Activated CD8-positive, alpha-beta T cell treated with anti-CD3 and anti-CD28 coated beads for 36 hours (primary cell): ENCODE measurements around the gene PRDM5. TPM values are rescaled to one million over a fixed set of nuclear protein-coding genes. Genes with fewer than 3 reads are reported as not detected.
A peak's percentile ranks its signal among the peaks of the same experiment; 100 is the strongest.

Source experiments
- ATAC-seq: fragments of 200-7000 bp; cut with Tn5 transposase; one replicate; pipeline ENCODE4 v1.10.0; 2021; ENCODE audit warnings: mild to moderate bottlenecking, moderate library complexity
- CTCF ChIA-PET: fragments of 350-600 bp; sonication (Branson Sonifier 250); formaldehyde crosslinking; loops from one replicate; lab custom pipeline; 2021; ENCODE audit warnings: antibody characterized with exemption; lab: Charles Lee
- POLR2A ChIA-PET: fragments of 350-600 bp; sonication (Branson Sonifier 250); formaldehyde crosslinking; loops from one replicate; lab custom pipeline; 2021; ENCODE audit warnings: antibody characterized with exemption; lab: Charles Lee
- DNase-seq: peaks from one replicate; pipeline ENCODE4 v3.0.0-alpha.2; 2020
- H3K27ac Mint-ChIP-seq: one replicate; pipeline ENCODE4 v1.8.0; 2021; ENCODE audit warnings: mild to moderate bottlenecking, mixed read lengths
- H3K27me3 Mint-ChIP-seq: one replicate; pipeline ENCODE4 v1.8.0; 2021; ENCODE audit warnings: mixed read lengths
- H3K36me3 Mint-ChIP-seq: one replicate; pipeline ENCODE4 v1.8.0; 2021; ENCODE audit warnings: low read depth, mixed read lengths
- H3K4me1 Mint-ChIP-seq: one replicate; pipeline ENCODE4 v1.8.0; 2021; ENCODE audit warnings: low read depth, mixed read lengths
- H3K4me3 Mint-ChIP-seq: one replicate; pipeline ENCODE4 v1.8.0; 2021; ENCODE audit warnings: mild to moderate bottlenecking, moderate library complexity, mixed read lengths
- H3K9me3 Mint-ChIP-seq: one replicate; pipeline ENCODE4 v1.8.0; 2021; ENCODE audit warnings: mixed read lengths
- intact Hi-C: fragments of 100-400 bp; cut with micrococcal nuclease; formaldehyde crosslinking; loops from one replicate; pipeline ENCODE4 v1.10.0; 2022
- total RNA-seq, 2 experiments: library from RNA; stranded (reverse); gene quantifications; one replicate each; pipeline ENCODE4 v1.2.3, GENCODE V29; 2021
- TF ChIP-seq, protein P1 (sequence below): fragments of 200-600 bp; IDR thresholded peaks from one replicate; pipeline ENCODE4 v1.8.0; 2022; ENCODE audit warnings: antibody characterized with exemption, mild to moderate bottlenecking

PRDM5 gene
- total RNA-seq, 2 experiments from 2014 or later = 0.51 to 0.52 TPM

- no peaks in the 10 kb centered on the region for H3K9me3 Mint-ChIP-seq
- intact Hi-C loops = no loop called here
- peaks cover 3% of the 10 kb centered on the region for H3K27me3 Mint-ChIP-seq
- ChIA-PET CTCF (no interaction called here), POLR2A (no interaction called here)
- H3K36me3 Mint-ChIP-seq = no peaks in the 10 kb centered on the region
- no peak for ATAC-seq
- no peak overlapping the region for H3K27ac Mint-ChIP-seq
- DNase-seq = no peak
- TF ChIP-seq, protein P1, sequence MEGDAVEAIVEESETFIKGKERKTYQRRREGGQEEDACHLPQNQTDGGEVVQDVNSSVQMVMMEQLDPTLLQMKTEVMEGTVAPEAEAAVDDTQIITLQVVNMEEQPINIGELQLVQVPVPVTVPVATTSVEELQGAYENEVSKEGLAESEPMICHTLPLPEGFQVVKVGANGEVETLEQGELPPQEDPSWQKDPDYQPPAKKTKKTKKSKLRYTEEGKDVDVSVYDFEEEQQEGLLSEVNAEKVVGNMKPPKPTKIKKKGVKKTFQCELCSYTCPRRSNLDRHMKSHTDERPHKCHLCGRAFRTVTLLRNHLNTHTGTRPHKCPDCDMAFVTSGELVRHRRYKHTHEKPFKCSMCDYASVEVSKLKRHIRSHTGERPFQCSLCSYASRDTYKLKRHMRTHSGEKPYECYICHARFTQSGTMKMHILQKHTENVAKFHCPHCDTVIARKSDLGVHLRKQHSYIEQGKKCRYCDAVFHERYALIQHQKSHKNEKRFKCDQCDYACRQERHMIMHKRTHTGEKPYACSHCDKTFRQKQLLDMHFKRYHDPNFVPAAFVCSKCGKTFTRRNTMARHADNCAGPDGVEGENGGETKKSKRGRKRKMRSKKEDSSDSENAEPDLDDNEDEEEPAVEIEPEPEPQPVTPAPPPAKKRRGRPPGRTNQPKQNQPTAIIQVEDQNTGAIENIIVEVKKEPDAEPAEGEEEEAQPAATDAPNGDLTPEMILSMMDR = no peak
- H3K4me3 Mint-ChIP-seq = no peak overlapping the region
- peaks cover 13% of the 10 kb centered on the region for H3K4me1 Mint-ChIP-seq
These were observed 65.2 kb downstream of the PRDM5 start for GRCh38 chr4:120857312-120857711.

DNA sequence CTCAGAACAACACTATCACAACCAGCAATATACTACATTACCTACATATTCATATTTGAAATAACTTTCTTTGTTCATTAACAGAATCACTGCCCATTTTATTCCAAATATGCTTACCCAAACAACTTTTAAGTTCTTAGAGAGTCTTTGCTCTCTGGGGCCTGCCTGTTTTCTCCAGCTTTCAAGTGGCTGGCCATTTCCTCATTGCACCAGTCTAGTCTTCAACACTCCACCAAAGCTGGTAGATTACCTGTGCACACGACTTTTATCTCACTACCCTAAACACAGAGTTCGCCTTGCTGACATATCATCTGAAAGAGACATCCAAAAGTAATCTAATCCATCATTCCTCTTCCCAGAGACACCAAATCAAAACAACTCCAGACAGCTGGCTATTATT is 66.2 kb downstream of the PRDM5 start:
- H3K27me3 Mint-ChIP-seq = no peaks in the 10 kb centered on the region
- DNase-seq = no peak
- TF ChIP-seq, protein P1 = no peak
- H3K9me3 Mint-ChIP-seq = no peaks in the 10 kb centered on the region
- ChIA-PET CTCF (no interaction called here), POLR2A (no interaction called here)
- peaks cover 13% of the 10 kb centered on the region for H3K4me1 Mint-ChIP-seq
- ATAC-seq = no peak
- intact Hi-C loops = no loop called here
- H3K27ac Mint-ChIP-seq = no peak overlapping the region
- H3K4me3 Mint-ChIP-seq = no peak overlapping the region
- H3K36me3 Mint-ChIP-seq = no peaks in the 10 kb centered on the region

GRCh38 chr4:120855307-120856001 is 67.1 kb downstream of the PRDM5 start:
- ChIA-PET CTCF (no interaction called here), POLR2A (no interaction called here)
- TF ChIP-seq, protein P1 = no peak
- intact Hi-C loops = no loop called here
- H3K27ac Mint-ChIP-seq = no peak overlapping the region
- H3K27me3 Mint-ChIP-seq = no peaks in the 10 kb centered on the region
- ATAC-seq = peak; percentile 51
- no peak for DNase-seq
- H3K9me3 Mint-ChIP-seq = no peaks in the 10 kb centered on the region
- H3K36me3 Mint-ChIP-seq = no peaks in the 10 kb centered on the region
- H3K4me3 Mint-ChIP-seq = no peak overlapping the region
- H3K4me1 Mint-ChIP-seq = peaks cover 13% of the 10 kb centered on the region

DNA sequence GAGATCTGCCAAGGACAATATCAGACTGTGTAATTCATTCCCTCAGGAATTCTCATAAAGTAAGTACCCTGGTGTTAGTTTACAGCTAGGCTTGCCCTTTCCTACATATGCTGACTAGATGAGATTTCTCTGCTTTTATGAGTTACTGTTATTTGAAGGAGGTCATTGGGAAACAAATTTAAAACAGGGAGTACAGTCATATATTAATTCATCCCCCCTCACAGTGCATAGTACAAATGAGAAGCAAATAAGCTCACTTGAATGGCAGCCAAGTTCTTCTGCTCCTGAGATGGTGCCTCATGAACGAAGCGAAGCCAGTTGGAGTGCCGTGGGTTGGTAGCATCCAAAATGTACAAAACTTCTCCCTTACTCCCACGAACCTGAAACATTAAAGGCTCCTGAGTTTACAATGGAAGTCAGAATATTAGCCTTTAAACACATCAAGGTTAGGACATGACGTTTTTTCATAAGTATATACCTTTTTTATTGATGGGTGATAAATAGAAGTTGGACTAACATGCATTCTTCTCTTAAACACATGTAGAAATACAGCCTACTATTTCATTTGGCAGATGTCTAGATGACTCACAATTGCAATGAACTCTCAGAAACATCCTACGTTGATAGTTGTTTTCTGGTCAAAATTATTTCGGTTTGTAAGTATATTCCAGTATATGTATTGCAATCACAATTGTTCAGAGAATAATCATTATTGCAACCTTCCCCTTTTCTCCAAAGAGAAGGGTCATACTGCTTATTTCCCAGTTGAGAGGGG is 69.2 kb downstream of the PRDM5 start:
- ChIA-PET CTCF (interaction anchor here (1.2 kb wide), 1 partner anchor 9 kb away, joined by 3 read pairs; no protein-coding TSS in a partner anchor), POLR2A (no interaction called here)
- Mint-ChIP-seq H3K27ac (no peak overlapping the region), H3K9me3 (no peaks in the 10 kb centered on the region), H3K36me3 (no peaks in the 10 kb centered on the region), H3K4me1 (peaks cover 11% of the 10 kb centered on the region), H3K4me3 (no peak overlapping the region), H3K27me3 (no peaks in the 10 kb centered on the region)
- DNase-seq (no peak), ATAC-seq (no peak)
- intact Hi-C loops = no loop called here
- TF ChIP-seq, protein P1 = no peak

GRCh38 chr4:120850018-120850599 is 72.4 kb downstream of the PRDM5 start:
- Mint-ChIP-seq H3K27ac (no peak overlapping the region), H3K4me3 (no peak overlapping the region), H3K9me3 (no peaks in the 10 kb centered on the region), H3K4me1 (peaks cover under 1% of the 10 kb centered on the region), H3K27me3 (no peaks in the 10 kb centered on the region), H3K36me3 (no peaks in the 10 kb centered on the region)
- ChIA-PET CTCF (no interaction called here), POLR2A (no interaction called here)
- ATAC-seq (no peak), DNase-seq (no peak)
- TF ChIP-seq, protein P1 = no peak
- intact Hi-C loops = no loop called here
